ENCODE results near the gene DCHS1. TPM values are rescaled to one million over a fixed set of nuclear protein-coding genes. Genes with fewer than 3 reads are reported as not detected.

Gene DCHS1
- total and polyA plus RNA-seq, 2 of the 13 experiments (the other 11 are each of a cell fraction or from before 2014, with no cell fraction given): under 0.01 to 0.03 TPM

GRCh38 chr11:6635082-6635932 is 20.3 kb downstream of the DCHS1 start (continued):
- TF ChIP-seq KDM5B (CRISPR knock-in tag; IDR thresholded peaks at IDR 0.05; ENCODE audit: borderline replicate concordance) (no peak), NR2F2 (IDR thresholded peaks at IDR 0.05; ENCODE audit: borderline replicate concordance, low read depth) (0 out of 2 replicates have a peak, but pooled peaks have one; percentile 29), HNF4G (IDR thresholded peaks at IDR 0.05; ENCODE audit: borderline replicate concordance, low read depth, low read length) (no peak; the same call in 1 of the 2 replicates), HNF4G (CRISPR knock-in tag; IDR thresholded peaks at IDR 0.05; ENCODE audit: borderline replicate concordance, low read depth) (peak; percentile 53; the same call in 1 of the 2 replicates), SNAPC2 (CRISPR knock-in tag; IDR thresholded peaks at IDR 0.05) (no peak), RORA (CRISPR knock-in tag; IDR thresholded peaks at IDR 0.05) (no peak), RNF219 (CRISPR knock-in tag; IDR thresholded peaks at IDR 0.05) (no peak), ZFX (CRISPR knock-in tag; IDR thresholded peaks at IDR 0.05; ENCODE audit: low read depth) (no peak), TCF7 (IDR thresholded peaks at IDR 0.05; ENCODE audit: low read depth) (no peak), EED (CRISPR knock-in tag; IDR thresholded peaks at IDR 0.05) (no peak), TEAD3 (CRISPR knock-in tag; optimal IDR thresholded peaks at IDR 0.05; ENCODE audit: borderline replicate concordance) (no peak), ZNF530 (CRISPR knock-in tag; IDR thresholded peaks at IDR 0.05; ENCODE audit: low read depth) (no peak), BCLAF1 (IDR thresholded peaks at IDR 0.05) (no peak), ZNF256 (CRISPR knock-in tag; conservative IDR thresholded peaks at IDR 0.05) (no peak), ZNF274 (CRISPR knock-in tag; IDR thresholded peaks at IDR 0.05) (no peak), IRF2 (CRISPR knock-in tag; IDR thresholded peaks at IDR 0.05) (no peak), ZNF746 (CRISPR knock-in tag; IDR thresholded peaks at IDR 0.05) (no peak), ZNF597 (CRISPR knock-in tag; IDR thresholded peaks at IDR 0.05) (no peak), ZNF773 (CRISPR knock-in tag; IDR thresholded peaks at IDR 0.05; ENCODE audit: borderline replicate concordance) (no peak), ZNF136 (CRISPR knock-in tag; IDR thresholded peaks at IDR 0.05; ENCODE audit: low read depth) (no peak)
